ENCODE data around the gene GRIP2. TPM values are rescaled to one million over a fixed set of nuclear protein-coding genes. Genes with fewer than 3 reads are reported as not detected.
"Not testable (repeated sequence)": the region's sequence is repeated elsewhere in the genome, so short reads cannot be mapped to it uniquely, and the experiment has no call there.

Gene GRIP2
- total RNA-seq, 2 experiments from 2014 or later: not detected

GRCh38 chr3:14517601-14518431 lies 22.3 kb downstream of the GRIP2 start:
- H3K4me1 ChIP-seq (ENCODE audit: insufficient read depth, low read length): no peaks in the 10 kb centered on the region
- H3K4me3 ChIP-seq (ENCODE audit: low read length): no peak overlapping the region
- Mint-ChIP-seq H3K27ac (no peak overlapping the region), H3K4me1 (ENCODE audit: low read depth) (no peaks in the 10 kb centered on the region), H3K36me3 (ENCODE audit: low read depth) (no peaks in the 10 kb centered on the region), H3K4me3 (no peak overlapping the region), H3K27me3 (no peaks in the 10 kb centered on the region), H3K9me3 (no peaks in the 10 kb centered on the region)
- DNase-seq (peak in 1 of 14 experiments; percentile 24), ATAC-seq (ENCODE audit: poor library complexity) (no peak)
- no peak overlapping the region for H3K27ac ChIP-seq (ENCODE audit: low read depth in 1 of 2, low read length in 2 of 2)
- no peaks in the 10 kb centered on the region for H3K27me3 ChIP-seq (ENCODE audit: control insufficient read depth in 1 of 2, insufficient read depth in 2 of 2, low read length in 2 of 2)
- ChIA-PET POLR2A (no interaction called here), CTCF (interaction anchor here (0.6 kb wide), 1 partner anchor 437 kb away, joined by 3 read pairs; no protein-coding TSS in a partner anchor)
- H3K9me3 ChIP-seq (ENCODE audit: control insufficient read depth in 1 of 2, insufficient read depth in 1 of 2, low read length in 2 of 2): no peaks in the 10 kb centered on the region
- TF ChIP-seq CTCF (IDR thresholded peaks at IDR 0.05): no peak
- H3K36me3 ChIP-seq (ENCODE audit: insufficient read depth, low read length): no peaks in the 10 kb centered on the region
- intact Hi-C loops (cut with DNase I, micrococcal nuclease): no loop called here

- no peaks in the 10 kb centered on the region for H3K9me3 Mint-ChIP-seq
- POLR2A ChIA-PET: no interaction called here
- H3K27me3 Mint-ChIP-seq: no peaks in the 10 kb centered on the region
- CTCF ChIA-PET: interaction anchor here (0.6 kb wide), 1 partner anchor 436 kb away, joined by 3 read pairs; no protein-coding TSS in a partner anchor
- no peak overlapping the region for H3K4me3 Mint-ChIP-seq
- DNase-seq: peak in 1 of 14 experiments; percentile 5
- Histone ChIP-seq H3K27ac (ENCODE audit: low read depth in 1 of 2, low read length in 2 of 2) (no peak overlapping the region), H3K36me3 (ENCODE audit: insufficient read depth, low read length) (no peaks in the 10 kb centered on the region), H3K9me3 (ENCODE audit: control insufficient read depth in 1 of 2, insufficient read depth in 1 of 2, low read length in 2 of 2) (no peaks in the 10 kb centered on the region), H3K4me3 (ENCODE audit: low read length) (no peak overlapping the region), H3K4me1 (ENCODE audit: insufficient read depth, low read length) (no peaks in the 10 kb centered on the region), H3K27me3 (ENCODE audit: control insufficient read depth in 1 of 2, insufficient read depth in 2 of 2, low read length in 2 of 2) (no peaks in the 10 kb centered on the region)
- intact Hi-C loops (cut with DNase I, micrococcal nuclease): no loop called here
- H3K27ac Mint-ChIP-seq: no peak overlapping the region
- H3K36me3 Mint-ChIP-seq (ENCODE audit: low read depth): no peaks in the 10 kb centered on the region
- no peaks in the 10 kb centered on the region for H3K4me1 Mint-ChIP-seq (ENCODE audit: low read depth)
- ATAC-seq (ENCODE audit: poor library complexity): no peak
- TF ChIP-seq CTCF (IDR thresholded peaks at IDR 0.05): no peak
Observed at GRCh38 chr3:14516738-14517345, 23.3 kb downstream of the GRIP2 start.

GRCh38 chr3:14515526-14515925 lies 24.6 kb downstream of the GRIP2 start:
- CTCF ChIA-PET; POLR2A ChIA-PET; intact Hi-C loops (cut with DNase I, micrococcal nuclease); H3K36me3 Mint-ChIP-seq (ENCODE audit: low read depth); H3K27ac ChIP-seq (ENCODE audit: low read depth in 1 of 2, low read length in 2 of 2); H3K27me3 Mint-ChIP-seq; H3K9me3 Mint-ChIP-seq; DNase-seq; H3K36me3 ChIP-seq (ENCODE audit: insufficient read depth, low read length); H3K27ac Mint-ChIP-seq; H3K9me3 ChIP-seq (ENCODE audit: control insufficient read depth in 1 of 2, insufficient read depth in 1 of 2, low read length in 2 of 2); ATAC-seq (ENCODE audit: poor library complexity); H3K4me1 ChIP-seq (ENCODE audit: insufficient read depth, low read length); H3K27me3 ChIP-seq (ENCODE audit: control insufficient read depth in 1 of 2, insufficient read depth in 2 of 2, low read length in 2 of 2); H3K4me3 ChIP-seq (ENCODE audit: low read length); H3K4me1 Mint-ChIP-seq (ENCODE audit: low read depth); H3K4me3 Mint-ChIP-seq: not testable (repeated sequence)
